Fibroblast of the aortic adventitia (primary cell): Measurements from ENCODE around the gene SMIM12. TPM values are rescaled to one million over a fixed set of nuclear protein-coding genes. Genes with fewer than 3 reads are reported as not detected.
"Not testable (repeated sequence)": the region's sequence is repeated elsewhere in the genome, so short reads cannot be mapped to it uniquely, and the experiment has no call there.

Experiments
- DNase-seq: peaks from one replicate; pipeline ENCODE4 v3.0.0-alpha.2; 2010; ENCODE audit warnings: low read depth
- H3K4me3 ChIP-seq: 2 replicates; pipeline ENCODE4 v1.5.1; 2011; ENCODE audit warnings: low read depth, mild to moderate bottlenecking, control low read depth, low read length, moderate library complexity
- total RNA-seq: library from RNA; depleted of rRNA; stranded (reverse); fragments of >200 nt; gene quantifications from 2 replicates; pipeline ENCODE4 v1.2.3, GENCODE V29; 2012; ENCODE audit warnings: low replicate concordance
- TF ChIP-seq, protein P1 (sequence below): IDR thresholded peaks from 2 replicates; pipeline ENCODE4 v1.5.1; 2011; ENCODE audit warnings: mild to moderate bottlenecking, low read length, control low read depth, inconsistent platforms; ENCODE audit not compliant: insufficient read depth

Gene SMIM12
- total RNA-seq, 1 donor: 24.9 TPM

- TF ChIP-seq, protein P1, sequence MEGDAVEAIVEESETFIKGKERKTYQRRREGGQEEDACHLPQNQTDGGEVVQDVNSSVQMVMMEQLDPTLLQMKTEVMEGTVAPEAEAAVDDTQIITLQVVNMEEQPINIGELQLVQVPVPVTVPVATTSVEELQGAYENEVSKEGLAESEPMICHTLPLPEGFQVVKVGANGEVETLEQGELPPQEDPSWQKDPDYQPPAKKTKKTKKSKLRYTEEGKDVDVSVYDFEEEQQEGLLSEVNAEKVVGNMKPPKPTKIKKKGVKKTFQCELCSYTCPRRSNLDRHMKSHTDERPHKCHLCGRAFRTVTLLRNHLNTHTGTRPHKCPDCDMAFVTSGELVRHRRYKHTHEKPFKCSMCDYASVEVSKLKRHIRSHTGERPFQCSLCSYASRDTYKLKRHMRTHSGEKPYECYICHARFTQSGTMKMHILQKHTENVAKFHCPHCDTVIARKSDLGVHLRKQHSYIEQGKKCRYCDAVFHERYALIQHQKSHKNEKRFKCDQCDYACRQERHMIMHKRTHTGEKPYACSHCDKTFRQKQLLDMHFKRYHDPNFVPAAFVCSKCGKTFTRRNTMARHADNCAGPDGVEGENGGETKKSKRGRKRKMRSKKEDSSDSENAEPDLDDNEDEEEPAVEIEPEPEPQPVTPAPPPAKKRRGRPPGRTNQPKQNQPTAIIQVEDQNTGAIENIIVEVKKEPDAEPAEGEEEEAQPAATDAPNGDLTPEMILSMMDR: no peak
- no peak overlapping the region for H3K4me3 ChIP-seq
- no peak for DNase-seq
Measured at GRCh38 chr1:34827341-34827941, 32.1 kb downstream of the SMIM12 start.

DNA sequence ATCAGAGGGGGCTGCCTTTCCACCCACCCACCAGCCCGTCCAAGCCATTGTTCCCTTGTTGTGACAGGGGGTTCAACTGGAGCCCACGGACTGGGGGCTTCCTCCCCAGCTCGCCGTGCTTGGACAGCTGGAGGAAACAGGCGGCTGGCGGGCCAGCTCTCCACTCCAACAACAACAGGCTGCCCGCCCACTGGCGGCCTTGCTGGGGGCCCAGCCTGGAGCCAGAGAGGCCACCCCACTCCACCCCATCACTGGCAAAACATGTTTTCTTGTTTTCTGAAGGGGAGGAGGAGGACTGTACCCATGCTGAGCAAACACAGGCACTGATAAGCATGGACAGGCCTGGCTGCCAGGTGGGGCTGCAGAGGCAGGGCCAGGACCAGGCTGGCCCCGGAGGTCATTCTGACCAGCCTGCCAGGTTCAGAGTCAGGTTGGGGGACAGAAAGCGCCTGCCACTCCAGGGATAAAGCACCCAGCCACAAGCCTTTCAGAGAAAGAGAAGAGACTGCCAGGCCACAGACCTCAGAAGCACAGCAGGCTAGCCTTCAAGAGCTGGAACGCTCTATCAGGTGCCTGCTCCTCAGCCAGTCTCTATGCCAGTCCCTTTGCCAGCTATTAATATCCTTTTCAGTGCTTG is 34.0 kb downstream of the SMIM12 start:
- DNase-seq: no peak
- TF ChIP-seq, protein P1: no peak
- H3K4me3 ChIP-seq: no peak overlapping the region

DNA sequence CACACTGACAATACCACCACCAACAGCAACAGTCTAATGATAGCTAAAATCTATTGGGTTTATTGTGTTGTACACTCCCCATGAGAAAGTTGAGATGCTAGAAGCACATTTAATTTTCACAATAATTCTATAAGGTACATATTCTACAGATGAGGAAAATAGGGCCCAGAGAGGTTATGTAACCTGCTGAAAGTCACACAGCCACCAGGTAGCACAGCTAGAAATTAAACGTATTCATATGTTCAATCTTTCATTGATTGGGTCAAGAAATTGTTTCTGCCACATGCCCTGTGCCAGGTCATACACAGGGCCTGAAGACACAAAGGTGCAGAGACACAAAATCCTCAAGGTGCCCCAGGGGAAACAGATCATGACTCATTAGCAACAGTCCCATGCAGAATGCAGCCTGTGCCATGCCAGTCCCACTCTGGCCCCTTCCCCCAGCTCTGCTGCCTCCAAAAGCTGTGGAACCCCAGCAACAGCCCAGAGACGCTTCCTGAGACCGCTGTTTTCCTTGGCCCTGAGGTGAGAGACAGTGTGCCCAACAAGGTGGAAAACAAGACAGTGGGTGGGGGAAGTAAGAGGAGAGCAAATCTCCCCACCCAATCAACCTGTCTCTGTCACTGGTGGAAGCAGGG is 34.6 kb downstream of the SMIM12 start:
- no peak for DNase-seq
- no peak overlapping the region for H3K4me3 ChIP-seq
- TF ChIP-seq, protein P1: no peak

DNA sequence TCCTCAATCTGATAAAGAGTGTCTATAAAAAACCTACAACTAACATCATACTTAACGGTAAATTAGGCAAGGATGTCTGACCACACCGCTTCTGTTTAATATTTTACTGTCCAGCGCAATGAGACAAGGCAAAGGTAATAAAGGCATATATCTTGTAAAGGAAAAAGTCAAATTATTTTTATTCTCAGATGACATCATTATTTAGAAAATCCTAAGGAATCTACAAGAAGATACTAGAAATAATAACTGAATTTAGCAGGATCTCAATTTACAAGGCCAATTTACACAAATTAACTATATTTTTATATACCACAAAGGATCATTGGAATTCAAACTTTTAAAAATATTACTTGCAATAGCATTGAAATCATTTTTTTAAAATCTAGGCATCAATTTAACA is 37.3 kb downstream of the SMIM12 start:
- TF ChIP-seq, protein P1: no peak
- no peak for DNase-seq
- H3K4me3 ChIP-seq: no peak overlapping the region

DNA sequence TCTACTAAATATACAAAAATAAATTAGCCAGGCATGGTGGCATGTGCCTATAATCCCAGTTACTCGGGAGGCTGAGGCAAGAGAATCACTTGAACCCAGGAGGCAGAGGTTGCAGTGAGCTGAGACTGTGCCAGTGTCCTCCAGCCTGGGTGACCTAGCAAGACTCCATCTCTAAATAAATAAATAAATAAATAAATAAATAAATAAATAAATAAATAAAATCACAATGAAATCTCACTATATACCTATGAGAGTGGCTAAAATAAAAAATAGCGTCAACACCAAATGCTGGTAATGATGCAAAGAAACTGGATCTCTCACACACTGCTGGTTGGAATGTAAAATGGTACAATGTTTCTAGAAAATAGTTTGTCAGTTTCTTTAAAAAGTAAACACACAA is 40.7 kb downstream of the SMIM12 start:
- DNase-seq, H3K4me3 ChIP-seq: not testable (repeated sequence)

- no peak for DNase-seq
- H3K4me3 ChIP-seq: no peak overlapping the region
- TF ChIP-seq, protein P1: no peak
Measured at GRCh38 chr1:34816778-34817177, 42.8 kb downstream of the SMIM12 start.

DNA sequence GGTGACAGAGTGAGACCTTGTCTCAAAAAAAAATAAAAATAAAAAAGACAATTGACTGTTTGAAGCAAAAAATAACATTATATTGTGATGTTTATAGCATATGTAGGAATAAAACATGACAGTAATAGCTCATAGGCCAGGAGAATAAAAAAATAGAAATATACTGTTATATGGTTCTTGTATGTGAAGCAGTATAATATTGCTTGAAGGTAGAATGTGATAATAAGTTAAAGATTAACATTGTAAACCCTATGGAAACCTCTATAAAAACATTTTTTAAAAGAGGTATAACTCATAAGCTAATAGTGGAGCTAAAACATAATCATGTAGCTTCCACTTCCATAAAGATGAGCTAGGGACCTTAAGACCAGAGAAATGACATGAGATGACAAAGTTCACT is 43.2 kb downstream of the SMIM12 start:
- no peak for DNase-seq
- no peak overlapping the region for H3K4me3 ChIP-seq
- TF ChIP-seq, protein P1: no peak

DNA sequence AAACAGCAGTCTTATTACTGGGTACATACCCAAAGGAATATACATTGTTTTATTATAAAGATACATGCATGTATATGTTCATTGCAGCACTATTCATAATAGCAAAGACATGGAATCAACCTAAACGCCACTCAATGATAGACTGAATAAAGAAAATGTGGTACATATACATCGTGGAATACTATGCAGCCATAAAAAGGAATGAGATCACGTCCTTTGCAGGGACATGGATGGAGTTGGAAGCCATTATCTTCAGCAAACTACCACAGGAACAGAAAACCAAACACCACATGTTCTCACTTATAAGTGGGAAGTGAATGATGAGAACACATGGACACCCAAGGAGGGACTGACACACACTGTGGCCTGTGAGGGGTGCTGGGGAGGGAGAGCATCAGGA is 48.8 kb downstream of the SMIM12 start:
- DNase-seq, H3K4me3 ChIP-seq: not testable (repeated sequence)
